Epithelial cell of esophagus (primary cell): ENCODE measurements around the gene DCAF10.

Experiments
- DNase-seq: peaks from one replicate; pipeline ENCODE4 v3.0.0; 2010; ENCODE audit warnings: low read depth
- H3K4me3 ChIP-seq: 2 replicates; pipeline ENCODE4 v1.5.1; 2011; ENCODE audit warnings: mild to moderate bottlenecking, low read length, control low read depth
- TF ChIP-seq, protein P1 (sequence below): IDR thresholded peaks from 2 replicates; pipeline ENCODE4 v1.5.1; 2011; ENCODE audit warnings: low read depth, mild to moderate bottlenecking, low read length, control low read depth, inconsistent platforms; ENCODE audit not compliant: insufficient read depth; ENCODE audit errors: missing control alignments

DCAF10 gene

DNA sequence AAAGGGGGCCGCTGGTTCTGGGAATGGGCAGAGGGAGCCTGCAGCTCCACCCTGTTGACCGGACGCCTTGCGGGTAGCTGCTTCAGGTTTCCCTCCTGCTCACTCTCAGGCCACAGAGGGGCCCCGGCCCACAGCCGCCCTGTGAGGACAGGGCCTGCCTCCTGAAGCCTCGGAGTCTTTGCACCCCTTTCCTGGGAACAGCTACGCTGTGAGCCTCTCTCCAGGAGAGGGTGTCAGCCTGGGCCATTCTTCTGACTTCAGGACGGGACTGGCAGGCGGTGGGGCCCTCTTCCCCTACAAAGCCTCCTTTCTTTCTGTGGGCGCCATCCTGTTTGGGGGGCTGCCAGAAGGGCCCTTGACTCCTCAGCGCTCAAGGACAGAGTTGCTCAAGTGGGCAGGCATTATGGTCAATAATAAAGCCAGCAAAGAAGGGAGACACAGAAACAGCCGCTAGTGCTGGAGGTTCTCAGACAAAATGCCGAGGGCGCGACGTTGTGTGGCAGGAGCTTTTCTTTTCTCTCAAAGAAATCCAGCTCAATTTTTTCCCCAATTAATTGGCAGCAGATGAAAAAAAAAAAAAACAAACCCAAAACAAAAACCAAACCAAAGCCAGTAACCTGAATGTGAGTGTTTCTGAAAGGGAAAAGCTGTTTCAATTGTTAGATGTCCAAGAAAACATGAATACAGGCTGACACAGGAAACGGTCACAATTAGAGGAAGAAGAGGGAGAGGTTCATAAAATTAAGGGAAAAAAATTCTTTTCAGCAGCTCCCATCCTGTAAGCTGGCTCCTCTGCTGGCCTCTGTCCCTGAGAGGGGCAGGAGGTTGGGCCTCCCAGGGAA lies 116.1 kb downstream of the DCAF10 start:
- H3K4me3 ChIP-seq = no peak overlapping the region
- DNase-seq = no peak
- TF ChIP-seq, protein P1, sequence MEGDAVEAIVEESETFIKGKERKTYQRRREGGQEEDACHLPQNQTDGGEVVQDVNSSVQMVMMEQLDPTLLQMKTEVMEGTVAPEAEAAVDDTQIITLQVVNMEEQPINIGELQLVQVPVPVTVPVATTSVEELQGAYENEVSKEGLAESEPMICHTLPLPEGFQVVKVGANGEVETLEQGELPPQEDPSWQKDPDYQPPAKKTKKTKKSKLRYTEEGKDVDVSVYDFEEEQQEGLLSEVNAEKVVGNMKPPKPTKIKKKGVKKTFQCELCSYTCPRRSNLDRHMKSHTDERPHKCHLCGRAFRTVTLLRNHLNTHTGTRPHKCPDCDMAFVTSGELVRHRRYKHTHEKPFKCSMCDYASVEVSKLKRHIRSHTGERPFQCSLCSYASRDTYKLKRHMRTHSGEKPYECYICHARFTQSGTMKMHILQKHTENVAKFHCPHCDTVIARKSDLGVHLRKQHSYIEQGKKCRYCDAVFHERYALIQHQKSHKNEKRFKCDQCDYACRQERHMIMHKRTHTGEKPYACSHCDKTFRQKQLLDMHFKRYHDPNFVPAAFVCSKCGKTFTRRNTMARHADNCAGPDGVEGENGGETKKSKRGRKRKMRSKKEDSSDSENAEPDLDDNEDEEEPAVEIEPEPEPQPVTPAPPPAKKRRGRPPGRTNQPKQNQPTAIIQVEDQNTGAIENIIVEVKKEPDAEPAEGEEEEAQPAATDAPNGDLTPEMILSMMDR = no peak
